Measurements from ENCODE around the gene LRRC53. TPM values are rescaled to one million over a fixed set of nuclear protein-coding genes. Genes with fewer than 3 reads are reported as not detected.

LRRC53 gene
- total and polyA plus RNA-seq, 2 experiments from 2014 or later: not detected

DNA sequence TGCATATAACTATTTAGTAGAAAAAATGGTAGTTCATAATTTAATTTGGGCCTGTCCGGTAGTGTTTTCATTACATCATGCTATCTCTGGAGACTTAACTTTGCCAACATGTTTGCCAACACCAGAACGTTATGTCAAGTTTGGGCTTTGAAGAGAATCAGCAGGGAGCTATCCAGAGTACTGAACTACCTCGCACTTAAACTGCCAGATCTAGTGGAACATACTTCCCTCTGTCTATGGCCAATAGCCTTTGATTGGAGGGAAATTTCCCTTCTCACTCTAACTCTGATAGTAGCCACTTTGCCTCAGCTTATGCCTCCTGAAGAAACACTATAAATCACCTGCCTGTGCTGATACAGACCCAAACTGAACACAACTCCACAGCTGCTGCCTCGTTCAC, 10.0 kb downstream of the LRRC53 start:
- no peaks in the 10 kb centered on the region for H3K79me2 ChIP-seq
- H3K9me3 ChIP-seq (ENCODE audit: low read depth): no peaks in the 10 kb centered on the region
- H3K4me2 ChIP-seq: no peak overlapping the region
- no peak overlapping the region for H3K27ac ChIP-seq
- no peaks in the 10 kb centered on the region for H3K4me1 ChIP-seq (ENCODE audit: insufficient read depth)
- no peaks in the 10 kb centered on the region for H3K27me3 ChIP-seq
- H3K4me3 ChIP-seq: no peak overlapping the region
- TF ChIP-seq EZH2 (IDR thresholded peaks at IDR 0.05; ENCODE audit: borderline replicate concordance) (no peak), EZH2phosphoT487 (IDR thresholded peaks at IDR 0.05; ENCODE audit: low read depth, severe bottlenecking, unreplicated experiment) (no peak)
- TF ChIP-seq, protein P1, sequence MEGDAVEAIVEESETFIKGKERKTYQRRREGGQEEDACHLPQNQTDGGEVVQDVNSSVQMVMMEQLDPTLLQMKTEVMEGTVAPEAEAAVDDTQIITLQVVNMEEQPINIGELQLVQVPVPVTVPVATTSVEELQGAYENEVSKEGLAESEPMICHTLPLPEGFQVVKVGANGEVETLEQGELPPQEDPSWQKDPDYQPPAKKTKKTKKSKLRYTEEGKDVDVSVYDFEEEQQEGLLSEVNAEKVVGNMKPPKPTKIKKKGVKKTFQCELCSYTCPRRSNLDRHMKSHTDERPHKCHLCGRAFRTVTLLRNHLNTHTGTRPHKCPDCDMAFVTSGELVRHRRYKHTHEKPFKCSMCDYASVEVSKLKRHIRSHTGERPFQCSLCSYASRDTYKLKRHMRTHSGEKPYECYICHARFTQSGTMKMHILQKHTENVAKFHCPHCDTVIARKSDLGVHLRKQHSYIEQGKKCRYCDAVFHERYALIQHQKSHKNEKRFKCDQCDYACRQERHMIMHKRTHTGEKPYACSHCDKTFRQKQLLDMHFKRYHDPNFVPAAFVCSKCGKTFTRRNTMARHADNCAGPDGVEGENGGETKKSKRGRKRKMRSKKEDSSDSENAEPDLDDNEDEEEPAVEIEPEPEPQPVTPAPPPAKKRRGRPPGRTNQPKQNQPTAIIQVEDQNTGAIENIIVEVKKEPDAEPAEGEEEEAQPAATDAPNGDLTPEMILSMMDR (IDR thresholded peaks at IDR 0.05; ENCODE audit: poor library complexity): no peak
- no peaks in the 10 kb centered on the region for H3K36me3 ChIP-seq (replicated peaks; ENCODE audit: insufficient read depth, low read depth)
- no peaks in the 10 kb centered on the region for H4K20me1 ChIP-seq (ENCODE audit: insufficient read depth, poor library complexity, severe bottlenecking)
- no peak overlapping the region for H2AFZ ChIP-seq
- WGBS (ENCODE audit: low lambda C conversion rate, missing lambda C conversion rate): 34% methylated on average over 4 of the region's 4 CpGs
- no peaks in the 10 kb centered on the region for H3K9me2 ChIP-seq (replicated peaks; ENCODE audit: insufficient read depth)
- DNase-seq (ENCODE audit: low spot score): peak; percentile 78

DNA sequence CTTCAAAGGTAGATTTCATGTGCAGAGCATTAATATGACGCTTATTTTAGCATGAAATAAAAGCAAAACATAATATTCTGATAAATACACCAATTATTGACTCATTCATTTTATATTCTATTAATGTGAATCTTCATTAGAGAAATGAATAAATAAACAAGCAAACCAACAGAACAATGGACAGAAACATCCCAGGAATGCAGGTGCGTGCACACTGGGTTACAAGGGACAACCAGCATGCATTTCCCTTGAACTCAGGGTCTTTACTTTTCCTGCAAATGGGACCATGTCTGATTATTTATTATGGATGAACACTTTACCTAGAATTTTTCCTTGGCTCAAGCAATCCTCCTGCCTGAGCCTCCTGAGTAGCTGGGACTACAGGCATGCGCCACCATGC, 13.5 kb downstream of the LRRC53 start:
- no peak overlapping the region for H3K4me3 ChIP-seq
- H3K27ac ChIP-seq: no peak overlapping the region
- WGBS (ENCODE audit: low lambda C conversion rate, missing lambda C conversion rate): 85% methylated on average over 3 of the region's 3 CpGs
- no peaks in the 10 kb centered on the region for H3K9me2 ChIP-seq (replicated peaks; ENCODE audit: insufficient read depth)
- H2AFZ ChIP-seq: no peak overlapping the region
- H3K36me3 ChIP-seq (replicated peaks; ENCODE audit: insufficient read depth, low read depth): no peaks in the 10 kb centered on the region
- H3K4me2 ChIP-seq: no peak overlapping the region
- TF ChIP-seq, protein P1 (IDR thresholded peaks at IDR 0.05; ENCODE audit: poor library complexity): no peak
- TF ChIP-seq EZH2 (IDR thresholded peaks at IDR 0.05; ENCODE audit: borderline replicate concordance) (no peak), EZH2phosphoT487 (IDR thresholded peaks at IDR 0.05; ENCODE audit: low read depth, severe bottlenecking, unreplicated experiment) (no peak)
- H3K9me3 ChIP-seq (ENCODE audit: low read depth): no peaks in the 10 kb centered on the region
- H4K20me1 ChIP-seq (ENCODE audit: insufficient read depth, poor library complexity, severe bottlenecking): no peaks in the 10 kb centered on the region
- no peaks in the 10 kb centered on the region for H3K79me2 ChIP-seq
- H3K4me1 ChIP-seq (ENCODE audit: insufficient read depth): no peaks in the 10 kb centered on the region
- no peaks in the 10 kb centered on the region for H3K27me3 ChIP-seq
- DNase-seq (ENCODE audit: low spot score): no peak

DNA sequence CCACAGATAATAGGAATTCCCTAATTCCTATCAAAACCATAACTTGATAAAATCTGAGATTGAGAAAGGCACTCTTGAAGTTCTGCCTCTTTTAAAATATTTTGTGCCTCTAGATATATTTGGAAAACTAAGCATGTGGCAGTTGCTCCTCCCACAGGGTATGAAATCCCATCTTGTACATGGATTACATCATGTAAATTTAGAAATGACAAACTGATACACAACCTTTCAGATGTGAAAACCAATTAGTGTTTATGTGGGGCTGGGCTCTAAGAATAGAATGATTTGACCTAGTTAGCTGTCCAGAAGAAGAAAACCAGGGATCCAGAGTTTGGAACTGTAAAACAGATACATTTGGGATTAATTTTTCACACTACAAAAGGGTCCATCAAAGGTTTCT, 15.7 kb downstream of the LRRC53 start:
- no peaks in the 10 kb centered on the region for H3K4me1 ChIP-seq (ENCODE audit: insufficient read depth)
- no peaks in the 10 kb centered on the region for H3K9me3 ChIP-seq (ENCODE audit: low read depth)
- no peaks in the 10 kb centered on the region for H3K9me2 ChIP-seq (replicated peaks; ENCODE audit: insufficient read depth)
- H3K4me2 ChIP-seq: no peak overlapping the region
- no peaks in the 10 kb centered on the region for H3K79me2 ChIP-seq
- no peak for TF ChIP-seq EZH2 (IDR thresholded peaks at IDR 0.05; ENCODE audit: borderline replicate concordance)
- TF ChIP-seq, protein P1 (IDR thresholded peaks at IDR 0.05; ENCODE audit: poor library complexity): no peak
- TF ChIP-seq EZH2phosphoT487 (IDR thresholded peaks at IDR 0.05; ENCODE audit: low read depth, severe bottlenecking, unreplicated experiment): no peak
- no peaks in the 10 kb centered on the region for H3K36me3 ChIP-seq (replicated peaks; ENCODE audit: insufficient read depth, low read depth)
- DNase-seq (ENCODE audit: low spot score): no peak
- H4K20me1 ChIP-seq (ENCODE audit: insufficient read depth, poor library complexity, severe bottlenecking): no peaks in the 10 kb centered on the region
- H3K27me3 ChIP-seq: no peaks in the 10 kb centered on the region
- no peak overlapping the region for H2AFZ ChIP-seq
- no peak overlapping the region for H3K4me3 ChIP-seq
- no peak overlapping the region for H3K27ac ChIP-seq

DNA sequence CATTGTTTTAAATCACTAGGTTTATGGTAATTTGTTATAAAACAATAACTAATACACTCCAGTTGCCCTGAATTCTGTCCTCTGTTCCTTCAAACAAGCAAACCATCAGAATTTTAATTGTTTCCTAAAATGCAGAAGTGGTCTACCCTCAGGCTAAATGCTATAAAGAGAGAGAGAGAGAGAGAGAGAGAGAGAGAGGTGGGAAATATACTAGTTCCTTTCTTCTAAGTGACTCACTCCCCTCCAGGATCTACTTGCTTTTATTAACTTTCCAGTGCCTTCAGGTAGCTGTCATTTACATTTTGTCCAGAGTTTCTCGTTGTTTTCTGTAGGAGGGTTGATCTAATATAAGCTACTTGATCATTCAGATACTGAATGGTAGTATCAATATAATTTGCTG, 26.4 kb downstream of the LRRC53 start:
- Histone ChIP-seq H3K4me1 (ENCODE audit: insufficient read depth) (no peaks in the 10 kb centered on the region), H3K79me2 (no peaks in the 10 kb centered on the region), H3K4me2 (no peak overlapping the region), H3K36me3 (replicated peaks; ENCODE audit: insufficient read depth, low read depth) (no peaks in the 10 kb centered on the region), H3K9me3 (ENCODE audit: low read depth) (no peaks in the 10 kb centered on the region), H3K27ac (no peak overlapping the region), H3K9me2 (replicated peaks; ENCODE audit: insufficient read depth) (no peaks in the 10 kb centered on the region), H2AFZ (no peak overlapping the region), H3K27me3 (no peaks in the 10 kb centered on the region), H4K20me1 (ENCODE audit: insufficient read depth, poor library complexity, severe bottlenecking) (no peaks in the 10 kb centered on the region), H3K4me3 (no peak overlapping the region)
- DNase-seq (ENCODE audit: low spot score): no peak
- WGBS (ENCODE audit: low lambda C conversion rate, missing lambda C conversion rate): 61% methylated on average over 1 of the region's 1 CpG
- TF ChIP-seq EZH2 (IDR thresholded peaks at IDR 0.05; ENCODE audit: borderline replicate concordance): no peak
- TF ChIP-seq, protein P1 (IDR thresholded peaks at IDR 0.05; ENCODE audit: poor library complexity): no peak

All from hepatocyte (in vitro differentiated cells).